ENCODE measurements around the gene RPS2. TPM values are rescaled to one million over a fixed set of nuclear protein-coding genes. Genes with fewer than 3 reads are reported as not detected.

Gene RPS2
- total RNA-seq, 1 experiment from 2014 or later, result 3,874 TPM

GRCh38 chr16:2005646-2006045 is 41.0 kb upstream of the RPS2 start:
- Histone ChIP-seq H3K79me2 (ENCODE audit: insufficient read depth, low read length) (peaks cover 26% of the 10 kb centered on the region; the same call in 1 of the 2 replicates), H3K27me3 (ENCODE audit: insufficient read depth, low read length) (no peaks in the 10 kb centered on the region), H3K27ac (ENCODE audit: insufficient read length, low read depth, low read length) (no peak overlapping the region), H3K4me1 (ENCODE audit: insufficient read depth, low read length) (peaks cover 6% of the 10 kb centered on the region; the same call in 1 of the 2 replicates), H2BK20ac (ENCODE audit: low read depth, low read length, poor library complexity, severe bottlenecking) (no peak overlapping the region), H3K4ac (ENCODE audit: low read depth, low read length) (no peak overlapping the region), H3K79me1 (ENCODE audit: insufficient read depth, low read depth, low read length, poor library complexity, severe bottlenecking) (peaks cover 24% of the 10 kb centered on the region), H3K9ac (ENCODE audit: extremely low read depth, insufficient read length, low read length) (no peak overlapping the region), H2AK5ac (ENCODE audit: insufficient read length, low read length) (no peak overlapping the region), H3K56ac (ENCODE audit: insufficient read length, low read depth, low read length) (no peak overlapping the region), H4K5ac (ENCODE audit: insufficient read length, low read depth, low read length) (no peak overlapping the region), H3K18ac (ENCODE audit: insufficient read length, low read depth, low read length) (no peak overlapping the region), H2BK5ac (ENCODE audit: insufficient read length, low read length) (no peak overlapping the region), H4K8ac (replicated peaks; ENCODE audit: insufficient read length, low read depth, low read length) (no peak overlapping the region), H2BK15ac (ENCODE audit: low read depth, low read length) (no peak overlapping the region), H3K23me2 (ENCODE audit: insufficient read length, low read depth, low read length, poor library complexity, severe bottlenecking) (peaks cover 11% of the 10 kb centered on the region), H2BK120ac (ENCODE audit: low read depth, low read length, poor library complexity, severe bottlenecking) (no peak overlapping the region), H2BK12ac (ENCODE audit: insufficient read length, low read depth, low read length) (no peak overlapping the region), H4K20me1 (ENCODE audit: control insufficient read depth, insufficient read depth, insufficient read length) (no peaks in the 10 kb centered on the region), H4K91ac (ENCODE audit: insufficient read length, low read depth, low read length) (no peak overlapping the region), H3K14ac (ENCODE audit: insufficient read depth, low read length) (no peak overlapping the region), H3K4me2 (ENCODE audit: insufficient read depth, insufficient read length, low read length) (no peak overlapping the region), H3K9me3 (ENCODE audit: control insufficient read depth, low read depth, low read length) (no peaks in the 10 kb centered on the region), H2AFZ (ENCODE audit: low read length) (no peak overlapping the region), H3T11ph (ENCODE audit: low read length) (no peak overlapping the region), H3K23ac (ENCODE audit: insufficient read length, low read depth, low read length) (no peak overlapping the region)
- Mint-ChIP-seq H3K27ac (no peak overlapping the region; a peak in 1 of 7 replicates), H3K36me3 (ENCODE audit: insufficient read depth in 1 of 3, low read depth in 3 of 3) (peaks cover 18 to 33% (median 31%) of the 10 kb centered on the region in 3 experiments), H3K4me1 (peaks cover 22 to 36% of the 10 kb centered on the region in 2 experiments), H3K9me3 (no peaks in the 10 kb centered on the region; a peak in 1 of 5 replicates), H3K4me3 (peak overlapping the region in 1 of 2 experiments; percentile 48; a peak in 1 of 5 replicates), H3K27me3 (ENCODE audit: low read depth) (no peaks in the 10 kb centered on the region; the same call in 1 of the 2 replicates)
- peak; percentile 44 for TF ChIP-seq CTCF (conservative IDR thresholded peaks at IDR 0.05)
- no CpG with 5 or more reads among the region's 21 CpGs for WGBS (ENCODE audit: extremely low coverage, insufficient read length, low lambda C conversion rate)
- peak; percentile 70 for DNase-seq

Data from H9 (cell line).